G401 (cell line): Measurements from ENCODE around the gene RINL. TPM values are rescaled to one million over a fixed set of nuclear protein-coding genes. Genes with fewer than 3 reads are reported as not detected.

Experiments used
- DNase-seq: peaks from one replicate; pipeline ENCODE4 v3.0.0-alpha.2; 2015; ENCODE audit warnings: low spot score
- in situ Hi-C: cut with HindIII; loops from 2 replicates; pipeline ENCODE4 v1.10.0; 2016; ENCODE audit warnings: low sequenced_read_pairs, mixed read lengths
- total RNA-seq: library from RNA; depleted of rRNA; stranded (reverse); fragments of >200 nt; shearing (Covaris generic); gene quantifications from 2 replicates; pipeline ENCODE4 v1.2.3, GENCODE V29; 2014

The RINL gene
- total RNA-seq, 1 experiment from 2014 or later: 7.3 TPM

DNA sequence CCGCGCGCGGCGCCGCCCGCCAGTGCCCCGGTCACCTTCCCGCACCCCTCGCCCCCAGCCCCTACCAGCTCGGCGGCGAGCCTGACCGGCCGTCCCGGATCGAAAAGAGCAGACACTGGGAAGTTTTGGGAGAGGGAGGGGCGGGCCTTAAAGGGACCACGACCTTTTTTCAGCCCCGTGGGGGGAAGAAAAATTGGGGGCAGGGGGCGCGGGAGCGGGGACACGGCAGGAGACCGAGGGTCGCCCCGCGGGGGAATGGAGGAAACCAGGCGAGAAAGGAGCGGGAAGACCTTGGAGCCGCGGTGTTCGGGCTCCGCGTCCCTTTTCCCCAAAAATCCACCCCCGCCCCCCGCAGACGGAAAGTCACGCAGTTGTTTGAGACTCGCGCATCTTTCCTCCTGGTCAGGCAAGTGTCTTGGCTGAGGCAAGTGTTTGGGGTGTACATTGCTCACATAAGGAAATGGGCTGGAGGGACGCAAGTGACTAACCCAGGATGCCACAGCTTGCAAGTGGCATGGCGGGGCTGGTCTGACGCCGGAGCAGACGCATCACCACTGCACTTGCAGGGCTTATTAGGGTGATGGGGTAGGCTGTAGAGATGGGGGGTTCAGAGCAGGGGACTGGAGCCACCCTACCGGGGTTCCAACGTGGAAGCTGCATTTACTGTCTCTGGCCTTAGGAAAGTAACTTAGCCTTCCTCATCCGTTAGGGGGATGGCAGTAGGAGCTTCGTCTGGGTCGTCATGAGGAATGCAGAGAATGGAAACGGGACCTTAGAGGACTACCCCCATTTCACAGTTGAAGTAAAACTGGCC, 25.6 kb downstream of the RINL start:
- peak; percentile 55 for DNase-seq
- in situ Hi-C loops: no loop called here

DNA sequence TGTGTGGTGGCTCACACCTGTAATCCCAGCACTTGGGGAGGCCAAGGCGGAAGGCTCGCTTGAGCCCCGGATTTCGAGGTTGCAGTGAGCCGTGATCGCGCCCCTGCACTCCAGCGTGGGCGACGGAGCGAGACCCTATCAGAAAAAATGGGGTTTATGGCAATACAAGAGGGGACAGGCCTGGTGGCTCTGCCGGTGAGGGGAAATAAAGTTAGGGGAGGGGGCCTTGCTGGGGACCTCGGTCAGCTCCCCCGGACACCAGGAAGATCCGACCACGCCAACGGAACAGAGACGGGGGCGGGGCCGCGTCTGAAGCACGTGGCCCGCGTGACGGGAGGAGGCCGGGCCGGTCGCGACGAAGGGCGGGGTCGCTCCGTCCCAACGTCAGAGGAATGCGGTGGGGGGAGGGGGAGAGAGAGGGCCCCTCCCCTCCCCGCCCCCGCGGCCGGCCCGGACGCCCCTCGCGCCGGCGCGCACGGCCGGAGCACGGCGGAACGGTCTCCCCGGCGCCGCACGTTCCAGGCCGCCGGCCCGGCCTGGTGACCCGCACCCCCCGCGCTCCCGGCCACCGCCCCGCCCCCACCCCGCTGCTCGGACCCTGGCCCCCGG, 26.3 kb downstream of the RINL start:
- in situ Hi-C loops: no loop called here
- peak; percentile 91 for DNase-seq

DNA sequence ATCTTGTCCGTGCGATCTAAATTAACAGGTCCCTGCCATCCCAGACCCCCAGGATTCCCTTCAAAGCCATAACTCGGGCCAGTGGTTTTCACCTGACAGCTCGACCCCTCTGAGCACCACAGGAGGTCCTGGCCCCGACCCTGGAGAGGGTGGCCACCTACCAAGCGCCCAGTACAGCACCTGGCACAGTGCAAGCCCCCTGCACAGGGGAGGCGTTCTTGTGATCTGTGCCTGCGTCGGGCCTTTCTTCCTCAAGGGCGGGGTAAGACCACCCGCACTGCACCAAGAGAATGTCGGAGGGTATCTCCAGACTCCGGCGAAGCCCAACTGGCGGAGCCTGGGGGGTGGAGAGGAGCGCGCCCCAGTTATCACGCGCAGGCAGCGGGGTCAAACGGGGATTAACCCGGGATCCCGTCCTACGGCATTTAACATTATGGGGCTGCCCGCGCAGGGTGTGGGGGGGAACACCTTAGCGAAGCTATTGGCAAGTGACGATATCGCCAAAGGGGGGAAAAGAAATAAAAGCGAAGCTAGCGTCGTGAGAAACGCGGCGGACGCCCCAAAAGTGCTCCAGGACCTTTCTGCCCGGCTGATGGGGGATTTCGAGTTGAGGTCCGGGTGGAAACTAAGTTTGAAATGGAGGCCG, 27.0 kb downstream of the RINL start:
- DNase-seq: no peak
- in situ Hi-C loops: no loop called here

DNA sequence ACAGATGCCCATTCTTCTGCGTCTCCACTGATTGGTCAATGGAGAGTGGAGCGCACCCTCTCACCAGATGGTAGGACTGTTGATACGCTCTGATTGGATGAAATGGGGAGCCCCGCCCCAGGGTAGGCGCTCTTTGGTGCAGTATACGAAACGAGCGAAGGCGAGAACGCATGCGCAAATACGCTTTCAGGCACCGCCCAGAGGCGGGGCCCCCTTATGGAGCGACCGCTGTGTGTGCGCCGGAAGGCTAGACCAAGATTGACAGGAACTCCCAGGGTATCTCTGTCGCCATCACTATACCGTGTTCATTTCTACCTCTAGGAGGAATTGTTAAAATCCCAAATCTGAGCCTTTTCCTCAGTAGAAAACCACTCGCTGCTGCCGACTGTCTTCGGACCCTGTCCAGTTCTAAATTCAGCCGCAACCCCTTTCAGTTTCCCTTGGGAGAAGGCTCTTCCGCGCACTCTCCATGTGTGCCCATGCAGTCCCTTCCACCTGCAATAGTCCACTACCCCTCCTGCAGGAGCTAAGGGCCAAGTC, 27.6 kb downstream of the RINL start:
- DNase-seq: no peak
- in situ Hi-C loops: no loop called here

DNA sequence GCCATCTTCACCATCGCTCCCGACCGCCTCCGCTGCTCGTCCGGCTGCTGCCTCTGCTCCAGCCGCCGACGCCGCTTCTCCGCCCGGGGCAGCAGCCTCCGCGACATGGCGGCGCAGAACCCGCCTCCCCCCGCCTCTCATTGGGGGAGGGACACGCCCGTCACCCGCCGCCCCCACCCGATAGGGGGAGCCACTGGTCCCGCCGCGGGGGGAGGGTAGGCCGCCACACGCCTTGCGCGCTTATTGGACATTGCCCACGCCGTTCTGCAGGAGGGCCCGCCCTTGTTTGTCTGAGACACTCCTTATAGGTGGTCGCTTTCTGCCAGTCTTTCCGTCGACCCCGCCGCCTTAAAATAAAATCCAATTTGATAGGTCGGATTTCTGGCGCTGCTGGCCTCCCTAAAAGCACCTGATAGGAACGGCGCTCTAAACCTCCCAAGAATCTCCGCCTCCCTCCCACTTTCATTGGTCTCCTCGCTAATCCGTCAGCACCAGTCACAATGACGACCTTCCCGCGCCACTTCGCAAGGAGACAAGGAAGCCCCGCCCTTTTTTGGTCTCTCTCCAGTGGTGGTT, 28.1 kb downstream of the RINL start, which contains the start of gene HNRNPL:
HNRNPL (minus strand) TSS at position 127 of the 576 bp plus-strand sequence; CDS start at position 107, 20 bp downstream.
- peak; percentile 100 for DNase-seq
- in situ Hi-C loops: no loop called here

DNA sequence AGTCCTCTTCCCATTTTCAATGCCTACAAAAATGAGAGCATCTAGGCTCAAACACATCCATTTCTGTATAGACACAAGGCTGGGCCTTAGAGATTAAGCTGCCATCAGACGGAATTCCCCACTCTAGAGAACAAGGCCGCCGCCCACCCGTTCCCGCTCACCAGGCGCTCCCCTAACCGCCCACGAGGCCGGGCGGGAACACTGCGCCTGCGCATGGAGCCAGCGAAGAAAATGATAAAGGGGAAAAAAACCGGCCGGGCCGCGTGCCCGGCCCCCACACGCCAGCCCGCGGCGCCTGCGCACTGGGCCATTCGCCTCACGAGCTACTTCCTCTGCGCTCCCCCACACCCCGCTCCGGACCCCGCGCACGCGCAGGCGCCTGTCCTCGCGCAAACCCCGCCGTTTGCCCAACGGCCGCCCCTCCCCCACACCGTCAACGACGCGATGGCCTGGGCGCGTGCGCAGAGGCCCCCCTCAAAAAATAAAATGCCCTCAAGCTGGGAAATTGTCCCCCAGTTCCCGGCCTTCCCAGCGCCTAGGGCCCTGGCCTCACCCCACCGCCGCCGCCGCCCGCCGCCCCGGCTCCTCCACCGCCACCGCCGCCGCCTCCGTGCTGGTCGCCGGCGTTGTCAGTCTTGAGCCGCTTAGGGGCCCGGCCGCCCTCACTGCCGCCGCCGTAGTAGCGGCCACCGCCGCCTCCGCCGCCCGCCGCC, 28.8 kb downstream of the RINL start:
- in situ Hi-C loops: no loop called here
- peak; percentile 88 for DNase-seq

DNA sequence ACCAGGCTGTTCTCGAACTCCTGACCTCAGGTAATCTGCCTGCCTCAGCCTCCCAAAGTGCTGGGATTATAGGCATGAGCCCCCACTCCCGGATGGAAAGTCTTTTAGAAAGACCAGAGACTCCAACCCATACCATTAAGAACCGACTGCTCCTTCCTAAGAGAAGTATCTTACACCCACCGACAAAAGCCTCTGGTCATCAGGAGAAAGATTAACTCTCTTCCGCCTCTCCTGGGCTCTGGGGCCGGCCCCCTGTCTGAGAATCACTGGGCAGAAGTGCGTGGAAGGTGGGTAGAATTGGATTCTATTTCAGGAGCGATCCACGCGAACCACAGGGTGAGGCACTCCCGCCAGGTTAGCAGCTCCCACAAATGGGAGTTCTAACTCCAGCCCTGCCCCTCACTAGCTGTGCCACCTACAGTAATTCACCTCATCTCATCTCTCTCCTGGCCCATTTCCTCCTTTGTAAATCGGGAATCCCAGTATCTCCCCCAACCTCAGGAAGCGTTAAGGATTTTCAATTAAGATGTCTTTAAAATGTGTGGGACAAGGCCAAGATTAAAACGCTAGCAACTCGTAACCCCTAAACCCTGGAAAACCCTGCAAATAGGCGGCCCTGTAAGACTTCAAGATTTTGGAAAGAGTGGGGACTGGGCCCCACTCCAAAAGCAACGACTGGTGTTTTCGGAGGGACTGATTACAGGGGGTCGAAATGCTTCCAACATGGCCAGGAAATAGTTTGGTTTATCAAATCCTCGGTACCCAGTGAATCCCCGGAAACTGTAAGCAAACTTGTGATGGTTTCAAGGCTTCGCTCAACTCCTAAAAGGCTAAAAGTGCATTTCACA, 29.6 kb downstream of the RINL start:
- DNase-seq: no peak
- in situ Hi-C loops: no loop called here

DNA sequence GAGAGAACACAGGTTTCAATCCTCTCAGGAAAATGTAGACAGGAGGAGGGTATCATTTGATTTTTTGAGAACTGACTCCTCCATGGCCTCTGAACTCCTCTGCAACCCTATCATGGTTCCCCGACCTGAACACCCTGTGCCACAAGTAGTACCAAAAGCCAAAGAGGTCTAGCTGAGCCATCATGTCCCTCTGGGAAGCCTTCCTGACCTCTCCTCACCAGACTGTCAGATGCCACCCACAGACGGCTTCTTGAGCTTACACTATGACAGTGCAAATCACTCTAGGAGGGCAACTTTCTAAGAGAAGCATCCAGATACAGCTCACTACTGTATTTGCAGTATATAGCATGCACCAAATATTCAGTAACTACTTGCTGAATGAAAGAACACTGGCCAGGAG, 32.0 kb downstream of the RINL start:
- in situ Hi-C loops: no loop called here
- DNase-seq: no peak

DNA sequence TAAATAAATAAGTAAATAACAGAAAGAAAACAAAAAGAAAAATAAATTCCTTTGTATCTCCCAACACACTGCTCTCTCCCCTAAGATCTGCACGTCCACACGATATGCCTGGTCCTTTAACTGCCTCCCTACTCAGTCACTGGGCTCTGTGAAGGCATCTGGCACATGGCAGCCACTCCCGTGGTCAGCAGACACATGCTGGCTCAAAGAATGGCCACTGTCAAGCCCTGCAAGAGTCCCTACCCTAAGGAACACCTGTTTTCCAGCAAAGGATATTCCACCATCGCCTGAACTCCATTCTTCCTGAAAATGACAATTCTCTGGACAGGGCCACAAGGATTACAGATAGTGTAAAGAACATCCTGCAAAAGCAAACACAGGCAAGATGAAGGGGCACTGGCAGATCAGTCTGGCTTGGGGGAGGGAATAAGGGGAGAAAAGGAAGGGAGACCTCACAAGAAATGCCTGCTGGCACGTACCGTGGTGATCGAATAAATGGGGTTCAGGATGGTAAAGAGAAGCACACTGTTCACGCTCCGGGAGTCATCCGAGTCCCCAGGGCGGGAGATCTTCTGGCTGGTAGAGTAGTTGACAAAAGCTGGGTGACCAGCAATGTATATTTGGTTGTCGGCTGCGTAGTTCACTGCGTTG, 32.6 kb downstream of the RINL start:
- in situ Hi-C loops: no loop called here
- no peak for DNase-seq

DNA sequence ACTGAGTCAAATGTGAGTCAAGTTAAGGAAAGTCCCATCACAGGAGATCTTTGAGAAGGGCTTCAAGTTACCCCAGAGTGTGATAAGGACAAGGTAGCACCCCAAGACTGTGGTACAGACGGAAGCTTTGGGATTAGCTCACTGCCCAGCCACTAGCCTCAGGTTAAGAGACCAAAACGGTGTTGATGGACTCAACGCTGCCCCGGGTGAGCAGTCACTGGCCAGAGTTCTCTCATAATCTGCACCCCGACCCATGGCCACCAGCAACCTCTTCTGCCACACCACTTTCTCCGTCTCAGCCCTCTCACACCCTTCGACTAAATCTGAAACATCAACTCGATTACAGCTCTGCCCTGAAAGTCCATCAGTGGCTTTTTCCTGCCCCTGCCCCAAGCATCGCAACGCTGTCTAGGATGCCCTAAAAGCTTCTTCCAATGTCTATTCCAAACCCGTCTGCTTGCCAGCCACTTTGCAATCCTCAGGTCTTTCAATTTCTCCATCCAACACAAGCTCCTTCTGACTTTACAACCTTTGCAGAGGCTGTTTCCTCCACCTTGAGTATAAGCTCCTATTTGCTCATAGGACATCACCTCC, 33.9 kb downstream of the RINL start:
- no peak for DNase-seq
- in situ Hi-C loops: no loop called here

DNA sequence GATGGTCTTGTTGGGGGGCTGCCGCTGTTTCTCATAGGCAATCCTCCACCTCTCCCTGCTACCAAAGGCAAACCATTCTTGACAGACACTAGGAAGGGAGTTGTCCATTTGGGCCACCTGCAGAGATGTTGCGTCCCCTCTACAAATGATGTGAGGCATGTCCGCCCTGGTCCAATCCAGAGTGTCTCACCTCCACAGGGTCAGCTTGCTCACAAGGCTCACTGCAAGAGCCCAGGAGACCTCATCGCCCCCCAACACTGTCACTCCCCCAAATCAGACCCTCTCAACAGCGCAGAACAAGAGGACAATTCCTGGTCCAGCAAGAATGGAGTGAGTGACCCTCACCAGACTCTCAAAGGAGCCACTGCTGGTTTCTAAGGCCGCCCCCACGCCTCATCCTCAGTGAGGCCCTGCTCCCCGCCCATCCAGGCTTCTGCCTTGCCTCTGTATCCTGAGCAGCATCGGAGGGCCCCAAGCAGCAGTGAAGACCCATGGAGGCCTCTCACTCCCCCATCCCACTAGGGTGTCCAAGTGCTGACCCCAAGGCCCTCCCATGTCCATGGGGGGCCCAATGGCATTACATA, 34.8 kb downstream of the RINL start:
- no peak for DNase-seq
- in situ Hi-C loops: no loop called here

DNA sequence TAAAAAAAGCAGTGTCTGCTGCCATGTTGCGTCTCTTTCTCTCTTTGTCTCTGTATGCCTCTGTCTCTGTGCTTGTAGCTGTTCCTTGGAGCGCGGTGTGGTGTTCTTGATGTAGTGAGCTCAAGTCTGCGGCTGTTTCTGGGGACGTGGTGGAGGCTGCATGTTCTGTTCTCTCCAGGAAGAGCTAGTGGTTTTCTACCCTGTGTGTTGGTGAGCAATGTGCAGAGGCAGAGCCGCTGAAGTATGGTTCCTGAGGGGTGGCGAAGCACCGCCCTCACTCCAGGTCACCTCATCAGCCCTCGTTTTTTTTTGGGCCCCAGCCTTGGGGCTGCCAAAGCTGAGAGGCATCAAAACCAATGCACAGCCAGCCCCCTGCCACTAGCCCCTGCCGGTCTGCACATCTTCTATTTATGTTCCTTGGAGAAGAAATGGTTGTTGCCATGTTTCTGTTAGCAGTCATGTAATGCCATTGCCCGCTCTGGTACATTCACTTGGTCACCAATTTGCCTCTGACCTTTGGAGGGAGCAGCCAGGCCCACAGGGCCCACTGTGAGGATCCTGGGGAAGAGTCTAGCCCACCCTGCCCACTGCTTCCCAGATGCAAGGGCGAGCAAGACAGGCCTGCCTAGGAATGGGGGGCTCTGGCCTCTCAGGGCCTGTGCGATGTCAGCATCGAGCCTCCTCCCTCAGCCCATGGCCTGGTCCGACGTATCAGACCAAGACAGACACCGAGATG, 35.5 kb downstream of the RINL start:
- in situ Hi-C loops: no loop called here

DNA sequence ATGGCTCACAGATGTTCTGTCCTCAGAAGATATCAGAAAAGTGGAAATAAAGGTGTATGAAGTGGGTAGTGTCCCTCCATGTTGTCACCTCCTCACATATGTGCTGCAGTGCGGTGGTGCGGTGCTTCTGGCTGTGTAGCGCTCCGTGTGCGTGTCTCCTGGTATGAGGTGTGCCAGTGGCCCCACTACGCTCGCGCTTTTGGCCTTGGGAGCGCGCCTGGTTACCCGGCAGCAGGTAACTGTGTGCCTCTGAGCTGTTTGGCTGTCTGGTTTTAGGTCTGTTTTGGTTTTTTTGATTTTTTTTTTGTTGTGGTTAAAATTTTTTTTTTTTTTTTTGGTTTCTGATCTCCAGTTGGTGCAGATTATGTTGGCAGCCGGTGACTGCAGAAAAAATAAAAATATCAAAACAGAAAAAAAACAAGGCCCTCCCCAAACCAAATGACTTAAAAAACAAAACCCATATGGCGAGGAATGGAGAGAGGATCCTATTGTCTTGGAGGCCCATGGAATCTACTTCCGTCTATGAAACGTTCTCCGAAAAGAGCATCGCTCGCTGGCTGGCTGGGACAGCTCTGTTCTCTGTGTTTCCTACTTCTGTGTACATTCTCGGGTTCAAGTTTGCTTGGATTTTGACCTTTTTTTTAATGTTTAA, 36.2 kb downstream of the RINL start:
- DNase-seq: no peak
- in situ Hi-C loops: no loop called here

More for the DNA sequence above, 35.5 kb downstream of the RINL start:
- no peak for DNase-seq

DNA sequence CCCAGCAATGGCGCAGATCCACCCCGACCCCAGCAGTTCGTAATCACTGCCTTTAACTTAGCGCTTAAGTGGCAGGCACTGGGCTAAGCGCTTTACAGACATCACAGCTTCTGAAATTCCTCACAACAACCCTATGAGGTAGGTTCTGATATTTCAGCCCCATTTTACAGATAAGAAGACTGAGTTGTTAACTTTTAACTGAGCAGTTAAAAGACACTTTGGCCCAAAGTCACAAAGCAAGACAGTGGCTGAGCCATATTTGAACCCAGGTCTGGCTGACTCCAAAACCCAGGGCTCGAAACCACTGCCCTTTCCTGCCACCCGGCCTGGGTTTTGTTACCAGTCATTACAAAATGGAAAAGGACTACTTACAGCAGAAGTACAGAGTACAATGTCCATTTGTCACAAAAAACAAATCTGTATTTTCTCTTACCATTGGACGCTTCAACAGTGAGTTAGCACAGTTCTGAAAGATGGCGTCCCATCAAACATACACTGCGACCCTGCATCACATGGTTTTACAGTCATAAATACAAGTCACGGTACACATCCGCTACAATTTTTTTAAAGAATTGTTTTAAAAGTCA, 36.8 kb downstream of the RINL start:
- in situ Hi-C loops: no loop called here
- DNase-seq: no peak

DNA sequence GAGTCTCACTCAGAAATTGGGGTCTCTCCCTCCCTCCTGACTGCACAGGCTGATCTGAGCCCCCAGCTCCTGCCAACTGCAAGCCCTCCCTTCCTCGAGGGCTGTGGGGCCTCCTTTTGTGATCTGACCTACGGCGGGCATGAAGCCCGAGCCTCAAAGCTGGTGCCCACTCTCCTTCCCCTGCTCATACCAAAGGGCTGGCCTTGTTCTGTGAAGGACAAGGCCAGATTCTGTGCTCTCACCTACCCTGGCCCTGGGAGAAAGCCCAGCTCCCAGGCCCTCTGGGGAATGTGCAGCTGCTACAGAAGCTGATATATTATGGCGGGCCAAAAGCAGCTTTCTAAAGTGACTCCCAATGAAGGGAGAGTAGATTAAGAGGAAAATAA, 37.5 kb downstream of the RINL start:
- no peak for DNase-seq

More for the DNA sequence above, 37.5 kb downstream of the RINL start:
- in situ Hi-C loops: no loop called here
